ENCODE data around the gene PPP3R1.

The PPP3R1 gene

DNA sequence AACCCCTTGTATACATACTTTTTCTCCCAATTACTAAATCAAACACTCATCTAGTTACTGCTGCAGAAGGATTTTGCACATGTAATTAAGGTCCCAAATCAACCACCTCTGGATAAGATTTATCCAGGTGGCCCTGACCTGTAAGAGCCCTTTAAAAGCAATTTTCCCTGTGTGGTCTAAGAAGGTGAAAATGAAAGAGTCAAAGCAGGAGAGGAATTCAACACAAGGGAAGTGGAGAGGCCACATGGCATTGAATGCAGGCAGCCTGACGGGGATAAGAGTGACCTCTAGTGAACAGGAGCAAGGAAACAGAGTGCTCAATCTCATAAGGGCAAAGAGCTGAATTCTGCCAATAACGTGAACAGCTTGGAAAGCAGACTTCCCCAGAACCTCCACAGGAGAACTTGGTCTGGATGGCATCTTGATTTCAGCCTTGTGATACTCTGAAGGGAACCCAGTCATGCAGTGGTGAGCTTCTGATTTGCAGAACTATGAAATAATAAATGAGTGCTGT lies 27.2 kb downstream of the PPP3R1 start:
- H3K36me3 ChIP-seq, result no peaks in the 10 kb centered on the region
- peaks cover 7% of the 10 kb centered on the region; the same call in 1 of the 2 replicates for H3K4me1 ChIP-seq
- H3K27me3 ChIP-seq, result no peaks in the 10 kb centered on the region
- no peaks in the 10 kb centered on the region for H3K9me3 ChIP-seq
- peak; percentile 58 for TF ChIP-seq CTCF (IDR thresholded peaks at IDR 0.05; ENCODE audit: low read depth, low read length)
- peak; percentile 40 for DNase-seq
- no peak overlapping the region for H3K4me3 ChIP-seq (ENCODE audit: low read depth, low read length)

DNA sequence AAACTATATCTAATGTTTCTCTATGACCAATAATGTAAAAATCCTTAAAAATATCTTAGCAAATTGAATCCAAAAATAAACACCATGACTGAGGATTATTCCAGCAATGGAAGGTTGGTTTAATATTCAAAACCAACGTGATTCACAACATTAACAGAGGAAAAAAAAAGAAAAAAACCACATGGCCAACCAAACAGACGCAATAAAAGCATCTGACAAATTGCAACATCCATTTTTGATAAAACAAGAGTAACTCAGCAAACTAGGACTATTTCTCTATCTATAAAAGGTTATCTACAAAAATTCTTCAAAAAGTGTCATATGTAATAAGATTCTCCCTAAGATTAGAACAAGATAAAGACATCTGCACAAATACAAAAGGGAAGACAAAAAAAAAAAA lies 28.9 kb downstream of the PPP3R1 start:
- no peaks in the 10 kb centered on the region for H3K36me3 ChIP-seq
- no peaks in the 10 kb centered on the region for H3K9me3 ChIP-seq

GRCh38 chr2:68222287-68222686 lies 30.0 kb downstream of the PPP3R1 start:
- no peak for TF ChIP-seq CTCF (IDR thresholded peaks at IDR 0.05; ENCODE audit: low read depth, low read length)
- H3K36me3 ChIP-seq, result no peaks in the 10 kb centered on the region
- H3K4me1 ChIP-seq, result peaks cover 7% of the 10 kb centered on the region; the same call in 1 of the 2 replicates
- H3K9me3 ChIP-seq, result no peaks in the 10 kb centered on the region
- H3K27me3 ChIP-seq, result no peaks in the 10 kb centered on the region
- DNase-seq, result peak; percentile 12
- no peak overlapping the region for H3K4me3 ChIP-seq (ENCODE audit: low read depth, low read length)

More for the DNA sequence above, 28.9 kb downstream of the PPP3R1 start:
- no peak for TF ChIP-seq CTCF (IDR thresholded peaks at IDR 0.05; ENCODE audit: low read depth, low read length)
- Histone ChIP-seq H3K4me1 (peaks cover 7% of the 10 kb centered on the region; the same call in 1 of the 2 replicates), H3K27me3 (no peaks in the 10 kb centered on the region), H3K4me3 (ENCODE audit: low read depth, low read length) (no peak overlapping the region)
- no peak for DNase-seq

DNA sequence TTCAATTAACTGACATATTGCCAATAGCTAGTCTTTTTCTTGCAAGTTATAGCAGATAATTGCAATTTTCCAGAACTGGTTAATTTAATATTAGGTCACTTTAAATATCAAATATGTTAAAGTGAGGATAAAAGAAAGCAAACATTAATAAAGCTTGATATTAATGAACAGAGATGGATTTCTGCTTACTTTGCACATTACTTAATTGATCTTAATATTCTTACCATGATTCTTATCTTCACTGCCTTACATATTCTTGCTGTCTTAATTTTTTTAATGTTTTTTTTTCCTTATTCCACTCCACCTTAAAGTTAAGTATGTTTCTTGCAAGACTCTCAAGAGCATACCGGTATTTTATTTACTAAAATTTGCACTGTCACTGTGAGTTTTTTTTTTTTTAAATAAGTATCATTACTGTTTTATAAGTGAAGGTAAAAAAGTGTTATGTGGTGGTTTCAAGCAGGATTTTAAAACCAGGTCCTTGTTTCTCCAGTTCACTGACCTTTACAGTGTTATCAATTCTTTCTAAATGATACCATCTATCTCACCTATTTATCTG lies 33.9 kb downstream of the PPP3R1 start:
- no peaks in the 10 kb centered on the region for H3K27me3 ChIP-seq
- no peak for TF ChIP-seq CTCF (IDR thresholded peaks at IDR 0.05; ENCODE audit: low read depth, low read length)
- no peak for DNase-seq
- no peaks in the 10 kb centered on the region; the same call in 1 of the 2 replicates for H3K36me3 ChIP-seq
- H3K4me1 ChIP-seq, result peaks cover 3% of the 10 kb centered on the region; the same call in 1 of the 2 replicates
- H3K4me3 ChIP-seq (ENCODE audit: low read depth, low read length), result no peak overlapping the region
- no peaks in the 10 kb centered on the region for H3K9me3 ChIP-seq

GRCh38 chr2:68217729-68218128 lies 34.6 kb downstream of the PPP3R1 start:
- Histone ChIP-seq H3K27me3 (no peaks in the 10 kb centered on the region), H3K4me3 (ENCODE audit: low read depth, low read length) (no peak overlapping the region), H3K4me1 (peaks cover 3% of the 10 kb centered on the region; the same call in 1 of the 2 replicates), H3K9me3 (no peaks in the 10 kb centered on the region), H3K36me3 (no peaks in the 10 kb centered on the region; the same call in 1 of the 2 replicates)
- DNase-seq, result no peak
- TF ChIP-seq CTCF (IDR thresholded peaks at IDR 0.05; ENCODE audit: low read depth, low read length), result no peak
